K562 (cell line): ENCODE data around the gene ICE2. TPM values are rescaled to one million over a fixed set of nuclear protein-coding genes. Genes with fewer than 3 reads are reported as not detected.

Experiments
- ATAC-seq: fragments of 200-7000 bp; cut with Tn5 transposase; 3 replicates; pipeline ENCODE4 v1.9.1; 2020; ENCODE audit warnings: moderate library complexity
- BruUV-seq: library from RNA; stranded (reverse); fragments of 400-500 nt; replicated peaks from 2 replicates; lab custom pipeline; 2021; lab: Mats Ljungman, UMichigan
- CTCF ChIA-PET: fragments of 300-600 bp; formaldehyde crosslinking; extraction: SDS; loops from one replicate; lab custom pipeline; 2021; ENCODE audit warnings: low intra/inter-chr PET ratio; lab: Yijun Ruan, JAX
- POLR2A ChIA-PET: fragments of 300-600, 350-650 bp; sonication (Branson Sonifier 250); formaldehyde crosslinking; extraction: SDS; loops from one replicate; lab custom pipeline; 2021; ENCODE audit warnings: antibody characterized with exemption, inconsistent platforms; lab: Yijun Ruan, JAX
- DNase-seq, 4 experiments: peaks; one replicate each; pipeline versions ENCODE4 v3.0.0 to v3.0.0-alpha.2; 2011 to 2018; ENCODE audit warnings: low spot score in 3 of 4, mixed read lengths in 3 of 4; ENCODE audit errors: extremely low read depth in 1 of 4
- FAIRE-seq: peaks from 2 replicates; lab custom pipeline; 2011; peaks lifted over from hg19 to GRCh38; lab: Jason Lieb, UNC
- H2AFZ ChIP-seq: 2 replicates; pipeline ENCODE4 v1.6.0; 2011; ENCODE audit warnings: low read depth, low read length, control low read depth, inconsistent platforms
- H3K27ac ChIP-seq: fragments of 200-600 bp; 3 replicates; pipeline ENCODE4 v1.8.0; 2011; ENCODE audit warnings: low read depth, mild to moderate bottlenecking, control low read depth, inconsistent platforms, low read length, moderate library complexity, mixed read lengths; ENCODE audit errors: extremely low read depth
- H3K27me3 ChIP-seq, 2 experiments: fragments of 300-600 bp in 1 of 2; 2 replicates in 1 of 2; 3 replicates in 1 of 2; pipeline versions ENCODE4 v1.6.0 to v1.8.0; 2011; ENCODE audit warnings: inconsistent platforms in 2 of 2, low read length in 2 of 2, mild to moderate bottlenecking in 1 of 2, mixed read lengths in 1 of 2, moderate library complexity in 1 of 2; ENCODE audit not compliant: control insufficient read depth in 2 of 2, insufficient read depth in 2 of 2
- H3K36me3 ChIP-seq: fragments of 300-600 bp; 3 replicates; pipeline ENCODE4 v1.8.0; 2011; ENCODE audit warnings: mild to moderate bottlenecking, low read length, inconsistent platforms; ENCODE audit not compliant: control insufficient read depth, insufficient read depth
- H3K4me1 ChIP-seq, 2 experiments: fragments of 200-600 bp in 1 of 2; replicated peaks in 1 of 2; 2 replicates in 1 of 2; 3 replicates in 1 of 2; pipeline versions ENCODE4 v1.5.1 to v1.8.0; 2011; ENCODE audit warnings: inconsistent platforms in 2 of 2, low read length in 2 of 2, mild to moderate bottlenecking in 1 of 2, mixed read lengths in 1 of 2, moderate library complexity in 1 of 2; ENCODE audit not compliant: control insufficient read depth in 2 of 2, insufficient read depth in 2 of 2
- H3K4me2 ChIP-seq: 2 replicates; pipeline ENCODE4 v1.6.1; 2011; ENCODE audit warnings: low read length, control low read depth, inconsistent platforms, mixed read lengths; ENCODE audit not compliant: insufficient read depth
- H3K4me3 ChIP-seq: fragments of 200-600 bp; sonication (generic), shearing (Covaris generic); 2 replicates; pipeline ENCODE4 v1.5.1; 2016; ENCODE audit warnings: control low read depth, inconsistent platforms
- H3K79me2 ChIP-seq: fragments of 200-600 bp; 3 replicates; pipeline ENCODE4 v1.8.0; 2011; ENCODE audit warnings: low read length, inconsistent platforms; ENCODE audit not compliant: control insufficient read depth, insufficient read depth
- H3K9ac ChIP-seq, 2 experiments: 2 replicates each; pipeline versions ENCODE4 v1.6.0 to v1.6.1; 2011; ENCODE audit warnings: low read depth in 2 of 2, low read length in 2 of 2, control low read depth in 1 of 2, inconsistent platforms in 1 of 2, mild to moderate bottlenecking in 1 of 2, mixed read lengths in 1 of 2; ENCODE audit not compliant: insufficient read depth in 1 of 2
- H3K9me1 ChIP-seq: one replicate; pipeline ENCODE4 v1.6.0; 2011; ENCODE audit warnings: inconsistent platforms, mild to moderate bottlenecking, low read length, moderate library complexity; ENCODE audit not compliant: control insufficient read depth, insufficient read depth
- H3K9me3 ChIP-seq: replicated peaks from 2 replicates; pipeline ENCODE4 v1.5.1; 2011; ENCODE audit warnings: low read depth, low read length, inconsistent platforms; ENCODE audit not compliant: control insufficient read depth, insufficient read depth
- H4K20me1 ChIP-seq: replicated peaks from 2 replicates; pipeline ENCODE4 v1.6.1; 2011; ENCODE audit warnings: low read length, inconsistent platforms, mixed read lengths; ENCODE audit not compliant: control insufficient read depth, insufficient read depth
- BCL6 ChIP-seq: fragments of 250-450 bp; sonication (Bioruptor Pico); IDR thresholded peaks from 2 replicates; pipeline ENCODE4 v1.4.0; 2020
- CUX1 ChIP-seq: fragments of 200-800 bp; sonication (Bioruptor generic); IDR thresholded peaks from 2 replicates; pipeline ENCODE4 v1.6.1; 2016; ENCODE audit warnings: missing genetic modification characterization, missing compliant biosample characterization
- HDGF ChIP-seq: fragments of 450-650 bp; IDR thresholded peaks from 2 replicates; pipeline ENCODE4 v1.6.1; 2016
- JUNB ChIP-seq: fragments of 450-650 bp; formaldehyde crosslinking; conservative IDR thresholded peaks from 2 replicates; pipeline ENCODE4 v1.4.0; 2020; ENCODE audit warnings: mild to moderate bottlenecking
- RFX5 ChIP-seq: IDR thresholded peaks from 2 replicates; pipeline ENCODE4 v1.6.1; 2011; ENCODE audit warnings: low read depth, mild to moderate bottlenecking, improper control_type of control experiment, low read length
- SP1 ChIP-seq: sonication (generic); formaldehyde crosslinking; IDR thresholded peaks from 2 replicates; pipeline ENCODE4 v1.8.1; 2022; ENCODE audit warnings: mild to moderate bottlenecking, missing genetic modification reagents
- SRSF1 ChIP-seq: fragments of 200-400 bp; formaldehyde crosslinking; IDR thresholded peaks from 2 replicates; pipeline ENCODE4 v1.6.1; 2017; ENCODE audit warnings: mild to moderate bottlenecking, low read depth, low read length, moderate library complexity
- TEAD4 ChIP-seq, 2 experiments: sonication (generic) in 1 of 2; formaldehyde crosslinking in 1 of 2; IDR thresholded peaks; 2 replicates each; pipeline versions ENCODE4 v1.6.1 to v1.8.0; 2012 to 2022; ENCODE audit warnings: borderline replicate concordance in 1 of 2, inconsistent platforms in 1 of 2, low read length in 1 of 2, mild to moderate bottlenecking in 1 of 2, missing genetic modification reagents in 1 of 2
- YBX1 ChIP-seq: fragments of 450-650 bp; IDR thresholded peaks from 2 replicates; pipeline ENCODE4 v1.7.1; 2016; ENCODE audit warnings: mild to moderate bottlenecking
- ZBTB11 ChIP-seq, 3 experiments: fragments of 200-800 bp in 1 of 3; fragments of 250-450 bp in 1 of 3; fragments of 450-650 bp in 1 of 3; sonication (Bioruptor Pico) in 1 of 3; sonication (Bioruptor generic) in 1 of 3; formaldehyde crosslinking in 1 of 3; IDR thresholded peaks; 2 replicates each; pipeline versions ENCODE4 v1.6.1 to v1.8.0; 2016 to 2022; ENCODE audit warnings: mild to moderate bottlenecking in 2 of 3, missing genetic modification characterization in 2 of 3, missing compliant biosample characterization in 1 of 3, moderate library complexity in 1 of 3
- ZNF143 ChIP-seq: sonication (generic); formaldehyde crosslinking; IDR thresholded peaks from 2 replicates; pipeline ENCODE4 v1.9.0; 2022; ENCODE audit warnings: mild to moderate bottlenecking, missing genetic modification reagents
- ZNF511 ChIP-seq: sonication (generic); formaldehyde crosslinking; IDR thresholded peaks from 2 replicates; pipeline ENCODE4 v1.8.0; 2022; ENCODE audit warnings: mild to moderate bottlenecking, missing genetic modification reagents
- ZSCAN32 ChIP-seq: fragments of 450-650 bp; formaldehyde crosslinking; IDR thresholded peaks from 2 replicates; pipeline ENCODE4 v1.4.0; 2020; ENCODE audit warnings: mild to moderate bottlenecking, moderate library complexity
- ZZZ3 ChIP-seq: fragments of 450-650 bp; IDR thresholded peaks from 2 replicates; pipeline ENCODE4 v1.6.1; 2016; ENCODE audit warnings: antibody characterized with exemption, mild to moderate bottlenecking, moderate library complexity
- WGBS: fragments of 100-300 bp; shearing (Covaris generic); methylation state at CpG from one replicate; pipeline ENCODE4 v1.1.6; 2016; ENCODE audit warnings: low coverage, mixed read lengths; ENCODE audit not compliant: insufficient coverage; ENCODE audit errors: missing lambda C conversion rate; 5-methylcytosine and 5-hydroxymethylcytosine counted together
- in situ Hi-C: fragments of 300-500 bp; cut with MboI; formaldehyde crosslinking; loops from 4 replicates; pipeline ENCODE4 v1.15.0; 2018; ENCODE audit warnings: inconsistent platforms, mixed read lengths
- intact Hi-C: fragments of 100-400 bp; cut with micrococcal nuclease; formaldehyde crosslinking; loops from 2 replicates; pipeline ENCODE4 v1.14.2; 2022
- polyA plus RNA-seq, 8 experiments: library from polyadenylated mRNA; depleted of rRNA in 4 of 8; stranded (reverse) in 5 of 8; unstranded in 3 of 8; fragments of >200 nt; fragmentation: Nextera tagmentation in 2 of 8; fragmentation: Illumina TruSeq in 1 of 8; extraction: Ambion mirVana in 2 of 8; extraction: Trizol in 1 of 8; gene quantifications; 2 replicates each; pipeline versions ENCODE4 v1.2.1 to v1.2.3, GENCODE V29; 2011 to 2014; ENCODE audit warnings: inconsistent platforms in 1 of 8, missing spikeins in 1 of 8
- total RNA-seq, 7 experiments: library from RNA; depleted of rRNA in 6 of 7; stranded (reverse); fragments of >200 nt in 6 of 7; fragmentation: Illumina TruSeq in 2 of 7; extraction: Trizol in 2 of 7; gene quantifications; 2 replicates each; pipeline versions ENCODE4 v1.2.1 to v1.2.3, GENCODE V29; 2011 to 2021; ENCODE audit warnings: low replicate concordance in 1 of 7

ICE2 gene
- total and polyA plus RNA-seq, 9 of the 15 experiments (the other 6 are each of a cell fraction or from before 2014, with no cell fraction given), result 21.8 to 87.9 (median 58.1) TPM

- no peak for DNase-seq
- peaks cover 36 to 48% of the 10 kb centered on the region in 2 experiments for H3K4me1 ChIP-seq
- WGBS, result 77% methylated on average over 1 of the region's 1 CpG
- no peak overlapping the region for H3K4me2 ChIP-seq
- no peak overlapping the region for H3K27ac ChIP-seq
- no TSS peak for BruUV-seq
- no peak overlapping the region for H3K4me3 ChIP-seq
- H3K9me3 ChIP-seq, result no peaks in the 10 kb centered on the region
- no peak overlapping the region for H3K9ac ChIP-seq
- in situ Hi-C loops, result no loop called here
- intact Hi-C loops, result no loop called here
- ChIA-PET CTCF (no interaction called here), POLR2A (interaction anchor here (1.2 to 5.6 kb wide), 5 partner anchors 10 to 83 kb away, joined by 3 to 38 read pairs (median 5); partner anchors contain the start of gene ICE2)
- H3K36me3 ChIP-seq, result peaks cover 59% of the 10 kb centered on the region; the same call in 2 of the 3 replicates
- no peak for FAIRE-seq
- H3K9me1 ChIP-seq, result peaks cover 9% of the 10 kb centered on the region
- no peaks in the 10 kb centered on the region for H3K27me3 ChIP-seq
- H4K20me1 ChIP-seq, result peaks cover 59% of the 10 kb centered on the region
- H2AFZ ChIP-seq, result no peak overlapping the region
- no peak for TF ChIP-seq YBX1
- no peak for TF ChIP-seq BCL6 (CRISPR knock-in tag)
- no peak for TF ChIP-seq TEAD4 (IDR thresholded peaks at IDR 0.05; ENCODE audit: low read length)
- TF ChIP-seq TEAD4 (CRISPR knock-in tag; IDR thresholded peaks at IDR 0.05; ENCODE audit: borderline replicate concordance), result no peak
- no peak for TF ChIP-seq SP1 (CRISPR knock-in tag)
- no peak for TF ChIP-seq RFX5
- TF ChIP-seq ZNF511 (CRISPR knock-in tag), result no peak
- TF ChIP-seq ZZZ3, result no peak
- no peak for TF ChIP-seq ZBTB11 (CRISPR knock-in tag; IDR thresholded peaks at IDR 0.05)
- TF ChIP-seq HDGF, result no peak
- no peak for TF ChIP-seq CUX1
- no peak for TF ChIP-seq ZNF143
- TF ChIP-seq SRSF1, result no peak
- no peak for TF ChIP-seq ZSCAN32 (CRISPR knock-in tag)
- TF ChIP-seq JUNB, result no peak
- peaks cover 81% of the 10 kb centered on the region for H3K79me2 ChIP-seq
- no peak for ATAC-seq
Observed at GRCh38 chr15:60394689-60395097, 84.2 kb downstream of the ICE2 start.
